Thyroid gland (tissue), 4 donors: ENCODE measurements around the gene TMEM92. TPM values are rescaled to one million over a fixed set of nuclear protein-coding genes. Genes with fewer than 3 reads are reported as not detected.

Source experiments
- DNase-seq, 2 donors: peaks; one replicate each; pipeline ENCODE4 v3.0.0-alpha.2; 2019
- H3K27ac ChIP-seq, 3 donors: fragments of 200-600 bp; sonication (generic); 1 replicate in 2 of 3; 2 replicates in 1 of 3; pipeline ENCODE4 v1.5.1; 2016 to 2019; ENCODE audit warnings: mild to moderate bottlenecking in 1 of 3, moderate library complexity in 1 of 3
- H3K27me3 ChIP-seq: fragments of 200-600 bp; sonication (generic); one replicate; pipeline ENCODE4 v1.5.1; 2019
- H3K36me3 ChIP-seq, 2 donors: fragments of 200-600 bp; sonication (generic); one replicate each; pipeline ENCODE4 v1.5.1; 2016 to 2019
- H3K4me1 ChIP-seq, 2 donors: fragments of 200-600 bp; sonication (generic); one replicate each; pipeline ENCODE4 v1.5.1; 2017 to 2019
- H3K4me3 ChIP-seq, 3 donors: fragments of 200-600 bp; sonication (generic); replicated peaks in 1 of 3; 1 replicate in 2 of 3; 2 replicates in 1 of 3; pipeline ENCODE4 v1.5.1; 2016; ENCODE audit warnings: mild to moderate bottlenecking in 1 of 3
- H3K9me3 ChIP-seq: fragments of 200-600 bp; sonication (generic); one replicate; pipeline ENCODE4 v1.5.1; 2017
- POLR2A ChIP-seq, 2 donors: fragments of 450-650 bp; IDR thresholded peaks; one replicate each; pipeline ENCODE4 v1.6.1; 2017; ENCODE audit warnings: antibody characterized with exemption in 2 of 2, mild to moderate bottlenecking in 2 of 2, moderate library complexity in 1 of 2
- WGBS, 2 donors: methylation state at CpG; one replicate each; pipeline ENCODE4 v1.1.5; 2017; 5-methylcytosine and 5-hydroxymethylcytosine counted together
- intact Hi-C: fragments of 100-400 bp; cut with DNase I; formaldehyde crosslinking; loops from one replicate; pipeline ENCODE4 v1.15.1; 2023
- total RNA-seq, 4 donors: library from RNA; depleted of rRNA; stranded (reverse); fragments of >200 nt; gene quantifications; one replicate each; pipeline ENCODE4 v1.2.3, GENCODE V29; 2016
- TF ChIP-seq, protein P1 (sequence below), 6 experiments: fragments of 200-600 bp in 3 of 6; fragments of 450-650 bp in 3 of 6; sonication (generic) in 3 of 6; IDR thresholded peaks; one replicate each; pipeline ENCODE4 v1.5.1; 2016 to 2019; ENCODE audit warnings: antibody characterized with exemption in 6 of 6, mild to moderate bottlenecking in 2 of 6, inconsistent platforms in 1 of 6, moderate library complexity in 1 of 6

Gene TMEM92
- total RNA-seq, 4 donors from 2014 or later = not detected

DNA sequence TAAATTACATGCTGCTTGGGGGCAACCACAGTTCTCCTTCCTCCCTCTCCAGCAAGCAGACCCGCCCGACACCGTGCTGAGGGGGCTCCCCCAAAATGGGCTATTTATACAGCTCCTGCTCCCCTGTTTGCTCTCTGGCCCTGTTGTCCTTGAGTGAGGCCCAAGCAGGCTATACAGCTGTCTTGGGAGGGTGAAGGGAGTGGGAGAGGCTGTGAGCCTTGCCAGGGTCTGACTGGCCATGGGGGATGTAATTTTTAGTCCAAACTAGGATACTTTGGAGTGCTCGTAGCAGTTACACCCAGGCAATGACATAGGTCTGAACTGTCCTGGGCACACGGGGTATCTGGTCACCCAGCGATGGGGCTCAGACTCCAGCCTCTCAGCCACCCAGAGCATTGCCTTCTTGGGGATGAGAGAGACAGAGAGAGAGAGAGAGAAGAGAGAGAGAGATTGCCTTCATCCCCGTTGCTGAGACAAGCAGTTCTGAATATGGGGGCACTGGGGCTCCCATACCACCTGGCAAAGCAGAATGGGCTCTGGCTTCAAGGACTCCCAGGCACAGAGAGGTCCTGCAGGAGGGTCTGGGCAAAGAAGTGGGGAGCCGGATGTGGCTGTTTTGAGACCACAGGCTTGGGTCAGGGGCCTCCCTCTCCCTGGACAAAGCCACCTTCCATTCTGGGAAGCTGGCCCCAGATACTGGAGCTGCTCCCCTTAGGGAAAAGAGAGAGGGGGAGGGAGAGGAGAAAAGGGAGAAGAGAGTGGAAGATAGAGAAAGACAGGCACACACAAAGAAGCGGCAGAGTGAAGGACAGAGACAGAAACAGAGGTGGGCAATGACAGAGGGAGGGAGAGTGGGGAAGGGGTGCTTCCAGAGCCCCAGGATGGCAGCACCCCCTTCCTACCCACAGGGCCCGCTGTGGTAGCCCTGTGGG is 10.7 kb upstream of the TMEM92 start:
- Histone ChIP-seq H3K9me3 (no peaks in the 10 kb centered on the region), H3K27ac (no peak overlapping the region), H3K4me3 (no peak overlapping the region), H3K27me3 (no peaks in the 10 kb centered on the region), H3K36me3 (no peaks in the 10 kb centered on the region), H3K4me1 (peaks cover 0 to 9% of the 10 kb centered on the region in 2 donors)
- WGBS, 2 donors = 73 to 79% methylated on average over 10 of the region's 10 CpGs
- TF ChIP-seq, protein P1, sequence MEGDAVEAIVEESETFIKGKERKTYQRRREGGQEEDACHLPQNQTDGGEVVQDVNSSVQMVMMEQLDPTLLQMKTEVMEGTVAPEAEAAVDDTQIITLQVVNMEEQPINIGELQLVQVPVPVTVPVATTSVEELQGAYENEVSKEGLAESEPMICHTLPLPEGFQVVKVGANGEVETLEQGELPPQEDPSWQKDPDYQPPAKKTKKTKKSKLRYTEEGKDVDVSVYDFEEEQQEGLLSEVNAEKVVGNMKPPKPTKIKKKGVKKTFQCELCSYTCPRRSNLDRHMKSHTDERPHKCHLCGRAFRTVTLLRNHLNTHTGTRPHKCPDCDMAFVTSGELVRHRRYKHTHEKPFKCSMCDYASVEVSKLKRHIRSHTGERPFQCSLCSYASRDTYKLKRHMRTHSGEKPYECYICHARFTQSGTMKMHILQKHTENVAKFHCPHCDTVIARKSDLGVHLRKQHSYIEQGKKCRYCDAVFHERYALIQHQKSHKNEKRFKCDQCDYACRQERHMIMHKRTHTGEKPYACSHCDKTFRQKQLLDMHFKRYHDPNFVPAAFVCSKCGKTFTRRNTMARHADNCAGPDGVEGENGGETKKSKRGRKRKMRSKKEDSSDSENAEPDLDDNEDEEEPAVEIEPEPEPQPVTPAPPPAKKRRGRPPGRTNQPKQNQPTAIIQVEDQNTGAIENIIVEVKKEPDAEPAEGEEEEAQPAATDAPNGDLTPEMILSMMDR (IDR thresholded peaks at IDR 0.05) = no peak
- TF ChIP-seq POLR2A (IDR thresholded peaks at IDR 0.05) = no peak
- DNase-seq = no peak
- intact Hi-C loops = no loop called here

DNA sequence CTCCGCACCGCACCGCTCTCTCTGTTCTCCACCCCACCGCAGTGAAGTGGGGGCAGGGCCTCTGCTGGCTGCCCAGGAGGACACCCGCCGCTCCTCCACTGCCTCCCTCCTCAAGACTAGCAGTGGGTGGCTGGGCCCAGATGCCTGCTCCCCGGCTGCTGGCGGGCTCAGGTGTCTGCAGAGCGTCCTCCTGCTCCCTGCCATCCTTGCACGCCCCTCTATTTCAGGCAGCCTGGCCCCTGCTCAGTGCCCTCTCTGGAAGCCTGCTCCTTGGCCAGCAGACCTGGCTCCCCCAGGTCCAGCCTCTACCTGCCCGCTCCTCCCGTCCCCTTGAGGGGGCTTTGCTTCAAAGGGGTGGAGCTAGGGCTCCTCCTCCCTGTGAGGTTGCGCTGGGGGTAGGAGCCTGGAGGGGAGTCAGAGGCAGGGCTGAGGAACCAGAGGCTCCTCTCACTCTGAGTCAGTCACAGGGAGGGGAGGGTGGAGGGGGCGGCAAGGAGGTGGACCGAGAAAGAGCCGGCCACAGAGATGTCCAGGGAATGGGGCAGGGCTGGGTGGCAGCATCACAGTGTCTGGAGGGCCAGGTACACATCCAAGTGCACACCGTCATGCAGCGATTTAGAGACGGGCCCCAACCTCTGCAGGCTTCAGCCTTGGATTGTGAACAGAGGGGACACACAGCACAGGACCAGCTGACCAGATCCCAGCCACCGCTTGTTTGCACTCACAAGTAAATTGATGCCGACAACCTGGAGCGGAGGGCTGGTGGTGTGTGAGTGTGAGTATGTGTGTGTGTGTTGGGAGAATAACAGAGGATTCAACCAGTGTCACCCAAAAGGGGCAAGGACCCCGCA is 9.8 kb upstream of the TMEM92 start:
- no peak for DNase-seq

DNA sequence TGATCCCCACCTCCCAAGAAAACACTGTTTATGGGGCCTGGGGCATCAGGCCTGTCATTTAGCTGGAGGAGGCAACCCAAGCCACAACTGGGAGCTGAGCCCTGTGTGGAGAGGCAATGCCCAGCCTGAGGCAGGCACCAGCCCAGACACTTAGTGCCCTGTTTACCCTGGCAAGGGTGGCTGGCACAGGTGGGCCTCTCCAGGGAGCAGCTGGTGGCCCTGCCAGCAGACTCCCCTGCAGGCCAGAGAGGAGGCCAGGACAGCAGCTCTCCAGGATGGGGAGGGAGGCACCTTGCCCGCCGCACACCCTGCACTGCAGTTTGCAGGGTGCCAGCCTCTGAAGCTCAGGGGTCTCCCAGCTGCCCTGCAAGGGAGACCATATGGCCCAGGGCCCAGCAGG is 9.1 kb upstream of the TMEM92 start:
- Histone ChIP-seq H3K4me1 (peaks cover 0 to 9% of the 10 kb centered on the region in 2 donors), H3K27me3 (no peaks in the 10 kb centered on the region), H3K9me3 (no peaks in the 10 kb centered on the region), H3K27ac (no peak overlapping the region), H3K4me3 (no peak overlapping the region), H3K36me3 (no peaks in the 10 kb centered on the region)
- intact Hi-C loops = no loop called here
- DNase-seq = no peak
- no peak for TF ChIP-seq POLR2A (IDR thresholded peaks at IDR 0.05)
- TF ChIP-seq, protein P1 (IDR thresholded peaks at IDR 0.05) = no peak
- WGBS, 2 donors = 90% methylated on average over 2 of the region's 2 CpGs; no CpG with 5 or more reads in 1 of the 2 donors

More for the DNA sequence above, 9.8 kb upstream of the TMEM92 start:
- Histone ChIP-seq H3K9me3 (no peaks in the 10 kb centered on the region), H3K4me1 (peaks cover 0 to 9% of the 10 kb centered on the region in 2 donors), H3K27me3 (no peaks in the 10 kb centered on the region), H3K36me3 (no peaks in the 10 kb centered on the region), H3K4me3 (no peak overlapping the region), H3K27ac (no peak overlapping the region)
- TF ChIP-seq, protein P1 (IDR thresholded peaks at IDR 0.05) = no peak
- TF ChIP-seq POLR2A (IDR thresholded peaks at IDR 0.05) = no peak
- WGBS, 2 donors = 63 to 70% methylated on average over 19 to 23 of the region's 23 CpGs
- intact Hi-C loops = no loop called here

DNA sequence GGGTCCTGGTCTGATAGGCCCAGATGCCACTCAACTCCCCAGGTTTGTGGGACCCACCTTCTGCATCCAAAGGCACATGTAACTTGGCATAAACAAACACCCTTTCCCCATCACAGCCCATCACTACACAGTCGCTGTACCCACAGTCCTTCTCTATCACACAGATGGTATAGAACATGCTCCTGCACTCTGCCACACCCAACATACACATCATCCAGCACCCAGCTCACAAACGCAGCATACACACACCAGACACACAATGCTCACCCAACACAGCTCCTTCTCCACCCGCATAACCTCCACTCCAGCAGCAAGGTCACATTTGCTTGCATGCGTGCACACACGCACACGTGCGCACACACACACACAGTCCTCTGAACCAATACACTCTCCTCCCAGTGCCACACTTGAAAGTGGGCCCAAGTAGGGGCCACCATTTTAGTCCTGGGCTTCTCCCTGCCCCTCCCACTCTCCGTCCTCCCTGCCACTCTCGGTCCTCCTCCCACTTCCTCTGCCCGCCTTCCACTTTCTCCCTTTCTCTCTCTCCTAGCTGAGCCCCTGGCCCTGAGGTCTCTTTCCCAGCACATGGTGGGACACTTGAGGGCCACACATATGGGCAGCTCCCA is 8.5 kb upstream of the TMEM92 start:
- Histone ChIP-seq H3K36me3 (no peaks in the 10 kb centered on the region), H3K4me3 (no peak overlapping the region), H3K9me3 (no peaks in the 10 kb centered on the region), H3K4me1 (peaks cover 0 to 9% of the 10 kb centered on the region in 2 donors), H3K27me3 (no peaks in the 10 kb centered on the region), H3K27ac (no peak overlapping the region)
- TF ChIP-seq, protein P1 (IDR thresholded peaks at IDR 0.05) = no peak
- TF ChIP-seq POLR2A (IDR thresholded peaks at IDR 0.05) = no peak
- 81 to 87% methylated on average over 10 of the region's 10 CpGs for WGBS, 2 donors
- DNase-seq = no peak
- intact Hi-C loops = no loop called here
